H7 (cell line): ENCODE results near the gene C6. TPM values are rescaled to one million over a fixed set of nuclear protein-coding genes. Genes with fewer than 3 reads are reported as not detected.
"Not testable (repeated sequence)": the region's sequence is repeated elsewhere in the genome, so short reads cannot be mapped to it uniquely, and the experiment has no call there.

ENCODE experiments used
- DNase-seq: peaks from one replicate; pipeline ENCODE4 v3.0.0; 2012
- H3K27me3 ChIP-seq: 2 replicates; pipeline ENCODE4 v1.6.0; 2011; ENCODE audit warnings: mild to moderate bottlenecking, low read length; ENCODE audit not compliant: control insufficient read depth, insufficient read depth
- H3K36me3 ChIP-seq: replicated peaks from 2 replicates; pipeline ENCODE4 v1.5.1; 2011; ENCODE audit warnings: low read length; ENCODE audit not compliant: control insufficient read depth, insufficient read depth
- H3K4me3 ChIP-seq: 2 replicates; pipeline ENCODE4 v1.5.1; 2011; ENCODE audit warnings: low read depth, mild to moderate bottlenecking, control low read depth, low read length, moderate library complexity; ENCODE audit not compliant: insufficient read depth
- total RNA-seq: library from RNA; depleted of rRNA; stranded (reverse); fragments of >200 nt; shearing (Covaris generic); gene quantifications from 2 replicates; pipeline ENCODE4 v1.2.3, GENCODE V29; 2014; rRNA removed

Gene C6
- total RNA-seq, result not detected in 2 replicates

DNA sequence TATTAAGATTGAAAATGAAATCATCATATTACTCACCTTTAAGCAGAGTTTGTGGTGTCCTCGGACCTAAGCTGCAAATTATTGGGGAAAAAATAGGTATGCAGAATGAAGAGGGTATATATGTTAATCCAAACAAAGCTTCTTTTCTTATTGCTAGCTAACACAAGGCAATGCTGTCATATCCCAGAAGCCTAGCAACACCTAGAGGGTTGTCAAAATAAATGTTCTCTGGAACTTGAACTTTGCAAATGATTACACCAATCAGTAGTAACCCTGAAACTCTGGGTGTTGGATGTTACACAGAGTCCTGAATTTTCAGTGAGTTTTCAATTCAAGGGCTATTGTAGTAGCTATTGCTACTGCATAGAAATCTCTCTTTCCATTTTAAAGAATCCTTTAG is at the start of gene C6:
Gene C6, minus strand, starts transcription at position 193 of the 400 bp plus-strand sequence. CDS start 10,302 bp downstream, outside the sequence.
- no peaks in the 10 kb centered on the region for H3K27me3 ChIP-seq
- H3K36me3 ChIP-seq, result no peaks in the 10 kb centered on the region
- no peak within 1 kb of the TSS for H3K4me3 ChIP-seq

DNA sequence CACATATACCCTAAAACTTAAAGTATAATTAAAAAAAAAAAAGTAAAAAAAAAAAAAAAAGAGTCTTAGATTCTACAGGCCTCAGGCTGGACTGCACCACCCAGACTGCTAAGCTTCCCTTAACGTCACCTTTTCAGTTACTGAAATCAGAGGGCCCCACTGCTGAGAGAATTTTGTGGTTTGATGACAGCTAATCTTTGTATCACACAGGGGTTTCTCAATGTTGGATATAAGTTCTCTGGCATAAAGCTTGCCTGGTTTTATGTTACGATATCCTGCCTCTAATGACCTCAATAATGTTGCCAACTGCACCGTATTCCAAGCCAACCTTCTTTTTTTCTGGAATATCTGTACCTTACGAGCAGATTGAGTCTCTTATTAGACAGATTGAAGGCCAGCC is 43.1 kb upstream of the C6 start:
- Histone ChIP-seq H3K4me3 (no peak overlapping the region), H3K36me3 (no peaks in the 10 kb centered on the region), H3K27me3 (no peaks in the 10 kb centered on the region)
- no peak for DNase-seq

More for the DNA sequence above, at the start of gene C6:
- DNase-seq, result no peak

DNA sequence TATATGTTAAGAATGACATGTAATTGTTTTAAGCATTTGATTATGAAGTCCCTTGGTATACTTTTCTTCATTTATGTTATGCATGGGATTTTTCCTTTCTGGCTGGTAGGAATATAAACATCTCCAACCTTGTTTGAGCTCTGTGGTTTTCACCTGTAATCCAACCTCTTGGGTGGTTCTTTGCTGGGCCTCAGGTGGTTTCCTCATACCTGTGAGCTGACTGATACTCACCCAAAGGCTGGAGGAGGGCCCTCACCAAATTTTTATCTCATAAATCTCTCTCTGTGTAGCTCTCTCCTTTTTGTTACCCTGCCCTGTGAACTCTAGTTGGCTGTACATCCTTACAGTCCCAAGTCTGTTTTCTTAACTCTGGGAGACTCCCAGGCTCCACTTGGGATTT is 39.8 kb upstream of the C6 start:
- no peak for DNase-seq
- Histone ChIP-seq H3K4me3 (no peak overlapping the region), H3K36me3 (no peaks in the 10 kb centered on the region), H3K27me3 (no peaks in the 10 kb centered on the region)

DNA sequence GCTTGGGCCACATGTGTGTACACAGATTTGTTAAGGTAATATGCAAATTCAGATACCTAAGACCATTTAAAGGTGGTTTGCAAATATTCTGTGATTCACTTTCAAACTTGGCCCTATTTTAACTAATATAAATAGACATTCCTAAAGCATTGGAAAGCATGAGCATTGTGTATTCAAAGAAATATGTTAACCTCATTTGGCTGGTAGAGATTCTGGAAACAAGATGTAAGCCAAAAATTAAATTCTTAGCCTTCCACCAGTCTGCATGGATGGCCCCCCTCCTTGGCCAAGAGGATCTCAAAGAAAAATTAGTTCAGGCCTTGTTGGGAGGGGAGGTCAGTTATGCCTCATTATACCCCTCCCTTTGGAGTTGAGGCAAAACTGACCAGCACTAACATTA is 38.7 kb upstream of the C6 start:
- no peak for DNase-seq
- Histone ChIP-seq H3K4me3 (no peak overlapping the region), H3K27me3 (no peaks in the 10 kb centered on the region), H3K36me3 (no peaks in the 10 kb centered on the region)

DNA sequence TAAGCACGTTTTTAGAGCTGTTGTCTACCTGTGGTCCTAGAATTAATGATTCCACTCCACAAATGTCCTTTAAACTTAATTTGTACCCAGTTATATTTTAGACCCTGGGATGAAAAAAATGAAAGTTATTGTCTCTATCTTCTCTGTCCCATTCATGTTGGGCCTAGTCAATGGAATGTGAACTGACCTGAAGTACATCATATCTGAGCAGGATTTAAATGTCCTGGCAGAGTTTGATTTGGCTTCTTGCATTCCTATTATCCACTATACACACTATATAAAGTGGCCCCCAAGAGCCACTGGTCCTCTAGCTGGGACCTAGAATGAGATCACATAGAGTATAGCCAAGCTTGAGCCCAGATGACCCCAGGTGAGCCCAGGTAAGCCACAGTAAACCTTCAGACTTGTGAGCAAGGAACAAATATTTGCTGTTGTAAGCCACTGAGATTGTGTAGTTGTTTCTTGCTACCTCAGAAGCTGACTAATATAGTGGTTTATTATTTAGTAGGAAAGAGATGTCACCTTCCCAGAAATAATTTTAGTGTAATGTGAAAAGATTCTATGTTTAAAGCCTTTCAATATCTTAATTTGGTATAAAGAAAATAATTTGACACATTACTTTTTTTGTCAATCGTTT is 37.1 kb upstream of the C6 start:
- no peaks in the 10 kb centered on the region for H3K36me3 ChIP-seq

DNA sequence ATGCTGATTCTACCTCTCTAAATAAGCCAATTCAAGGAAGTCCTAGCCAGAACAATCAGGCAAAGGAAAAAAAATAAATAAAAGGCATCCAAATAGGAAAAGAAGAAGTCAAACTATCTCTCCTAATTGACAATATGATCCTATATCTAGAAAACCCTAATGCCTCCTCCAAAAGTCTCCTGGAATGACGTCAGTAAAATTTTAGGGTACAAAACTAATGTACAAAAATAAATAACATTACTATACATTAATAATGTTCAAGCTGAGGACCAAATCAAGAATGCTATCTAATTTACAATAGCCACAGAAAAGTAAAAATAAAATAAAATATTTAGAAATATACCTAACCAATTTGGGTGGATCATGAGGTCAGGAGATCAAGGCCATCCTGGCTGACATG is 33.8 kb upstream of the C6 start:
- H3K4me3 ChIP-seq, result no peak overlapping the region
- no peak for DNase-seq

More for the DNA sequence above, 37.1 kb upstream of the C6 start:
- Histone ChIP-seq H3K27me3 (no peaks in the 10 kb centered on the region), H3K4me3 (no peak overlapping the region)
- DNase-seq, result no peak

DNA sequence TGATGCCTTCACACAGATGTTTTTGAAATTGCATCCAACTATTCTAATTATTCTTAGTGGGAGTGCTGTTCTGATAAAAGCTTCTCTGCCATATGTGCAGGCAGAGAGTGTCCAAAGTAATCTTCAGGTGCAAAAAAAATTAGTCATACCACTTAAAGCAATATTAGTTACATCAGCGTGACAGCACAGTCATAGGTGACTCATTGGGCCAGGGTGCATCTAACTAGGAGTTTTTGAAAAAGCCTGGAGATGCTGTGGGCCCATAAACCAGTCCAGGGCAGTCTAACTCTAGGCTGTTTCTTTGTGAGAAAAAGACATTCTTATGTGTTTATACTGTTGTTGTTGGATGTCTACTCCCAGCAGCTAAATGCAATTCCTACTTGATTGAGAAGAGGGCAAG is 33.0 kb upstream of the C6 start:
- Histone ChIP-seq H3K36me3 (no peaks in the 10 kb centered on the region), H3K27me3 (no peaks in the 10 kb centered on the region), H3K4me3 (no peak overlapping the region)
- DNase-seq, result no peak

More for the DNA sequence above, 33.8 kb upstream of the C6 start:
- Histone ChIP-seq H3K27me3 (no peaks in the 10 kb centered on the region), H3K36me3 (no peaks in the 10 kb centered on the region)

DNA sequence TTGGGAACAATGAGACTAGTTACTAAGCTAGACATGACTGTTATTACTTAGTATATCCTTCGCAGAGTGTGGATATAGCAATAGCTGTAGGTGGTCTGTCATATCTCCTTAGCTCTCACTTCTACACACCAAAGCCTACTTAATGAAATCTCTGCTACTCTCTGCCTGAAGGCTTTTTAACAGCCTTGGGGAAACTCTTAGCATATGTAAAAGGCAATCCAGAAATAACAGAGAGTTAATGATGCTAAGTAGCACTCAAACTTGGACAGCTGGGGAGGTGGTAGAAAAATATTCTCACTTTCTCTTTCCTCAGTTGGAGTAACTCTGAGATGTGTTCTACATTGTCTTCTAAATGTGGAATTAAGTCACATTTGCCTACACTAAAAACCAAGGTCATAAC is 30.2 kb upstream of the C6 start:
- Histone ChIP-seq H3K4me3 (no peak overlapping the region), H3K36me3 (no peaks in the 10 kb centered on the region), H3K27me3 (no peaks in the 10 kb centered on the region)
- no peak for DNase-seq

DNA sequence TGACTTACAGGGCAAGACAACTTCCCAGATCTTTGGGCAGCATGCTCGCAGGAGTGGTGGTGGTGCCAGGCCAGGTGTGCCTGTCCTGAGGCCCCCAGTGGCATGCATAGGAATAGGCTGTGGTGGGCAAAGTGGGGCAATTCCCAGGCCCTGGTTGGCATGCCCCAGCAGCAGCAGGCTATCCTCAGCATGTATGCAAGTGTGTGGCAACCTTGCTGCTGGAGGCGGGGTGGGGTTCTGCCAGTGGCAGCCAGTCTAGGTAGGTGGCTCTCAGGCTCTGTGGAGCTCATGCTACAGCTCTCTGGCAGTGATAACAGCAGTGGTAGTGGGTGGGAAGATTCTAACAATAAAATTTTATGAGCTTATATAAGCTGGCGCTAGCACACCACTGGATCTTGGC is 27.7 kb upstream of the C6 start:
- Histone ChIP-seq H3K27me3 (no peaks in the 10 kb centered on the region), H3K4me3 (no peak overlapping the region), H3K36me3 (no peaks in the 10 kb centered on the region)
- DNase-seq, result no peak

DNA sequence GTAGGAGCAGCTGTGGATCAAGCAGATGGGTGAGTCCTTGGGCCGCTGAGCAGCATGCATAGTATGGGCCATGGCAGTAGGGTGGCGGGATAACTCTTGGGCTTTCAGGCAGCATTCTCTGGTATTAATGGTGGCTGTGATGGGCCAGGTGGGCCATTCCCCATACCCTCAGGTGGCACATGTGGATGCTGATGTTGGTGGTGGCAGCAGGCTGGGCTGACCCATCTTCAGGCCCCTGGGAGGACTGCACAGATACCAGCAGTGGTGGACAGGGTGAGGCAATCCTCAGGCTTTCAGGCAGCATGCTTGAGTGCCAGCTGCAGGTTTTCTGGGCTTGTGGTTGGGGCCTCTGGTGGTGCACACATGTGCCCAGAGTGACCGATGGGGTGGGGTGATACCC is 27.1 kb upstream of the C6 start:
- Histone ChIP-seq H3K27me3 (no peaks in the 10 kb centered on the region), H3K36me3 (no peaks in the 10 kb centered on the region), H3K4me3 (no peak overlapping the region)
- DNase-seq, result peak; percentile 6

DNA sequence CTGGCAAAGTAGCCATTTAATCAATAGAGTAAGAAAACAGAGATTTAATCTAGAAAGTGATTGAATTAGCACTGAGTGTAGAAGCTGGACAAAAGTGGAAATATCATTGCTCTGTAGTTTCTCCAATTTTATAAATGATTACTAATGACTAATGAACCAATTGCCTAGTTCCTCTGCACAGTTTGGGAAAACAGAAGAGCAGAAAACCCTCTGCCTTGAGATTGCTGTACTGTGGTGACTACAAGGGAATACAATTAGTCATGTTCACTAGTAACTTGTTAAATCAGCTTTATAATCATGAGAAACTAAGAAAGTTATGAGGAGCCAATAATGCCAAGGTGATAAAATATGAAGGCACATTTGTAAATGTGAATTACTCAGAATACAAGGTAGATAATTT is 21.1 kb upstream of the C6 start:
- H3K36me3 ChIP-seq, result no peaks in the 10 kb centered on the region
- no peaks in the 10 kb centered on the region for H3K27me3 ChIP-seq

DNA sequence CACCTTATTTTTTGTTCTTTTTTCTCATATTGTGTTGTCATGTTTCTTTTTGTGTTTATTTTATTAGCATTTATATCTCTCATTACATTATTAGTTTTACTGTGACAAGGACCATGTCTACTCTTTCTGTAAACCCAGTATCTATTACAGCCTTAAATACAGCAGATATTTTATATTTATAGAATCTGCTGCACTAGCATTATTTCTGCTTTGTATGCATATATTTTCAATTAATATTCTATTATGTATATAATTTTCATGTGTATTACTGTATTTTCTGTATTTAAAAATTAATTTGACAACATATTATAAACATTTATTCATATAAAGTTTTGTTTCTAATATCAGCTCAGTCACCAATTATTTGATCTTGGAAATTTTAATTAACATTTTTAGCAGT is 19.5 kb upstream of the C6 start:
- no peak overlapping the region for H3K4me3 ChIP-seq
- no peaks in the 10 kb centered on the region for H3K27me3 ChIP-seq
- H3K36me3 ChIP-seq, result no peaks in the 10 kb centered on the region
- no peak for DNase-seq

More for the DNA sequence above, 21.1 kb upstream of the C6 start:
- DNase-seq, result no peak
- H3K4me3 ChIP-seq, result no peak overlapping the region

DNA sequence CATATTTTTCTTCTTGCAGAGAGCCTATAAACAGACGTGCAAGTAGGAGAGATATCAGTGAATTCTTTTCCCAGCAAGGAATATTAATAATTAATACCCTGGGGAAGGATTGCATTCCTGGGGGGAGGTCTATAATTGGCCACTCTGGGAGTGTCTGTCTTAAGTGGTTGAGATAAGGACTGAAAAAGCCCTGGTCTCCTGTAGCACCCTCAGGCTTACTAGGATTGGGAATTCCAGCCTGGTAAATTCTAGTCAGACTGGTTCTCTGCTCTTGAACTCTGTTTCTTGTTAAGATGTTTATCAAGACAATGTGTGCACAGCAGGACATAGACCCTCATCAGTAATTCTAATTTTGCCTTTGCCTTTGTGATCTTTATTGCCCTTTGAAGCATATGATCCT is 16.9 kb upstream of the C6 start:
- DNase-seq, H3K4me3 ChIP-seq, H3K27me3 ChIP-seq, H3K36me3 ChIP-seq: not testable (repeated sequence)

DNA sequence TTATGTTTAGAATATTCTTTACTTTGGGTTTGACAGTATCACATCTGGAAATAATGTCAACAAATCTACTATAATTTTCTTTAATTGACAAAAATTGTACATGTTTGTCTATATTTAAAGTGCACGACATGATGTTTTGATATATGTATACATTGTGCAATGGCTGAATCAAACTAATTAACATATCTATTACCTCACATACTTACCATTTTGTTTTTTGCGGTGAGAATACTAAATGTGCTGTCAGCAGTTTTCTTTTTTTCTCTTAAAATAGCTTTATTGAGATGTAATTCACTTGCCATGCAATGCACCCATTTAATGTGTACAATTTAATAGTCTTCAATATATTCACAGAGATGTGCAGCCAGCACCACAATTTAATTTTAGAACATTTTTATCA is 10.6 kb upstream of the C6 start:
- no peak overlapping the region for H3K4me3 ChIP-seq
- H3K36me3 ChIP-seq, result no peaks in the 10 kb centered on the region
- DNase-seq, result no peak
- H3K27me3 ChIP-seq, result no peaks in the 10 kb centered on the region

DNA sequence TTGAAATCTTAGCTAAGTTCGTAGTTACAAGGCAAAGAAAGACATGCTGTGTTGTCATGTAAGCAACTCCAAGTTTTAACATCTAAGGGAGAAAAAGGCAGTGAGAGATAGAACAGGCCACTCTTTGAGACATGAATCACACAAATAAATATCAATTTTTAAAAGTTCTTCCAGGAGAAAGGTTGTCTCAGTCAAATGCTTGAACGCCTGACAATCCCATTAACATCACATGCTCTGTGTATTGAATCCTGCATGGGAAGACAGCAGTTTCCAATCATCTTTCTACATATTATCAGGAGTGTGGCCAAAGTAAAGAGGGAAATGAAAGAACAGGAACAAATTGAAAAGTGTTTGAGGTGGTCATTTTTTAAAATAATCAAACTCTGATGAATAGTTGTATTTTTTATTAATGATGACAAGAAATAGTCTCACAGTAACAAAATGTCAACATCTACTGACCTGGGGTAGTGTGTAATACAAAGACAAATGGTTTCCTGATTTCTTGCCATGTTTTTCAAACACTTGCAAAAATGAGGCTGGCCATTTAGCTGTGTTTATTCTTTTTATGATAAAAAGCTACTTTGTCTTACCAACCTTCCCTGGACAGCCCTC is 6.4 kb upstream of the C6 start:
- H3K4me3 ChIP-seq, result no peak overlapping the region
- DNase-seq, result no peak
- H3K36me3 ChIP-seq, result no peaks in the 10 kb centered on the region
- no peaks in the 10 kb centered on the region for H3K27me3 ChIP-seq
